Upper lobe of right lung (tissue), 1 donor: ENCODE results near the gene ERGIC1. TPM values are rescaled to one million over a fixed set of nuclear protein-coding genes. Genes with fewer than 3 reads are reported as not detected.

Experiments
- ATAC-seq: fragments of 200-7000 bp; cut with Tn5 transposase; one replicate; pipeline ENCODE4 v1.9.1; 2020; ENCODE audit warnings: mild to moderate bottlenecking, moderate library complexity
- DNase-seq: peaks from one replicate; pipeline ENCODE4 v3.0.0-alpha.2; 2020
- H3K27ac ChIP-seq: fragments of 200-600 bp; one replicate; pipeline ENCODE4 v1.8.0; 2022
- H3K27me3 ChIP-seq: fragments of 200-600 bp; one replicate; pipeline ENCODE4 v1.8.0; 2022; ENCODE audit warnings: mild to moderate bottlenecking
- H3K36me3 ChIP-seq: fragments of 200-600 bp; one replicate; pipeline ENCODE4 v1.8.0; 2022
- H3K4me1 ChIP-seq: fragments of 200-600 bp; one replicate; pipeline ENCODE4 v1.8.0; 2022
- H3K4me3 ChIP-seq: fragments of 200-600 bp; one replicate; pipeline ENCODE4 v1.8.0; 2022; ENCODE audit warnings: mild to moderate bottlenecking
- H3K9me3 ChIP-seq: fragments of 200-600 bp; one replicate; pipeline ENCODE4 v1.8.0; 2022
- intact Hi-C: fragments of 100-400 bp; cut with DNase I; formaldehyde crosslinking; loops from one replicate; pipeline ENCODE4 v1.11.0; 2022
- total RNA-seq: library from RNA; stranded (reverse); fragmentation: NEBNext Ultra II Directional; extraction: Animal tissue kit (Norgen Biotek cat#: 25700); gene quantifications from one replicate; pipeline ENCODE4 v1.2.1, GENCODE V29; 2021
- TF ChIP-seq, protein P1 (sequence below): fragments of 200-600 bp; IDR thresholded peaks from one replicate; pipeline ENCODE4 v1.8.0; 2022; ENCODE audit warnings: antibody characterized with exemption
- donor health status: DM: no; HTN: yes; CAD: no; lungs with severe emphysema.

Gene ERGIC1
- total RNA-seq, 1 donor from 2014 or later: 186 TPM

DNA sequence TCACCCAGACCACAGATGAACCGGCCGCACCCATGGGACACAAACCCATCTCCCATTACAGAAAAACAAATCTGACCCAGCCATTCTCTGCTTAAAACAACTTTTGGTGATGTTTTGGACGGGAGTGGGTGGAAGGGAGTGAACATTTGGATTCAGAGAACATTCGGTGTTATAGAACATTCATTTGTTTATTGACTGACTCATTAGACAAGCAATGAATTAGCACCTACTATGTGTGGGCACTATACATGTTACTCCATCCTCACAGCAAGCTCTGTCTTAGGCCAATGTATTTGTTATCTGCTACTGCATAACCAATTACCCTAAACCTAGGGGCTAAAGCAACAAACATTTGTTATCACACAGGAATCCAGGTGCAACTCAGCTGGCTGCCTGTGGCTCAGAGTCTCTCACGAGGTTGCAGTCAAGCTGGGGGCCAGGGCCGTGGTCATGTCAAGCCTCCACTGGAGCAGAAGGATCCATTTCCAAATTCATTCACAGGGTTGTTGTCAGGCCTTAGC, 5.1 kb upstream of the ERGIC1 start:
- TF ChIP-seq, protein P1, sequence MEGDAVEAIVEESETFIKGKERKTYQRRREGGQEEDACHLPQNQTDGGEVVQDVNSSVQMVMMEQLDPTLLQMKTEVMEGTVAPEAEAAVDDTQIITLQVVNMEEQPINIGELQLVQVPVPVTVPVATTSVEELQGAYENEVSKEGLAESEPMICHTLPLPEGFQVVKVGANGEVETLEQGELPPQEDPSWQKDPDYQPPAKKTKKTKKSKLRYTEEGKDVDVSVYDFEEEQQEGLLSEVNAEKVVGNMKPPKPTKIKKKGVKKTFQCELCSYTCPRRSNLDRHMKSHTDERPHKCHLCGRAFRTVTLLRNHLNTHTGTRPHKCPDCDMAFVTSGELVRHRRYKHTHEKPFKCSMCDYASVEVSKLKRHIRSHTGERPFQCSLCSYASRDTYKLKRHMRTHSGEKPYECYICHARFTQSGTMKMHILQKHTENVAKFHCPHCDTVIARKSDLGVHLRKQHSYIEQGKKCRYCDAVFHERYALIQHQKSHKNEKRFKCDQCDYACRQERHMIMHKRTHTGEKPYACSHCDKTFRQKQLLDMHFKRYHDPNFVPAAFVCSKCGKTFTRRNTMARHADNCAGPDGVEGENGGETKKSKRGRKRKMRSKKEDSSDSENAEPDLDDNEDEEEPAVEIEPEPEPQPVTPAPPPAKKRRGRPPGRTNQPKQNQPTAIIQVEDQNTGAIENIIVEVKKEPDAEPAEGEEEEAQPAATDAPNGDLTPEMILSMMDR: no peak
- H3K36me3 ChIP-seq: no peaks in the 10 kb centered on the region
- DNase-seq: no peak
- no peak for ATAC-seq
- H3K27ac ChIP-seq: no peak overlapping the region
- no peaks in the 10 kb centered on the region for H3K9me3 ChIP-seq
- no peaks in the 10 kb centered on the region for H3K27me3 ChIP-seq
- no peak overlapping the region for H3K4me3 ChIP-seq
- intact Hi-C loops: no loop called here
- no peaks in the 10 kb centered on the region for H3K4me1 ChIP-seq

DNA sequence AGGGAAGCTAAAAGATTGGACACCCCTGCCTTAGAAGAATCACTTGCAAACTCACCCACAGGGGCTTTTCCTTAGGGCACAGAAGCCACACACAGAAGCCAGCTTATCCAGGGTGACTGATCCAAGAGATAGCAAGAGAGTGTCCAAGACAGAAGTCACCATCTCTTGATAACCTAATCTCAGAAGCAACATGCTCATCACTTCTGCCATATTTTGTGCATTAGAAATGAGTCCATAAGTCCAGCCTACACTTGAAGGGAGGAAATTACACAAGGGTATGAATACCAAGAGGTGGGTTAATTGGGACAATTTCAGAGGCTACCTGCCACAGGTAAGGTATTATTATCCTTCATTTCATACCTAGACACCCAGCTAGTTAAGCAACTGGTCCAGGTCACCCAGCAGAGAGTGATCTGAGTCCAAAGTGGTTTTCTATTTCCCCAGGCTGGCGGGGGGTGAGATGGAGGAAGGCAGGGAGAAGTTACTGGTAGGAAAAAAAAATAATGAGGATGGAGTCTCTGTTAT, 3.7 kb upstream of the ERGIC1 start:
- no peaks in the 10 kb centered on the region for H3K27me3 ChIP-seq
- peaks cover 3% of the 10 kb centered on the region for H3K4me1 ChIP-seq
- H3K9me3 ChIP-seq: no peaks in the 10 kb centered on the region
- no peak overlapping the region for H3K27ac ChIP-seq
- H3K4me3 ChIP-seq: no peak overlapping the region
- intact Hi-C loops: no loop called here
- H3K36me3 ChIP-seq: no peaks in the 10 kb centered on the region
- ATAC-seq (no peak), DNase-seq (no peak)
- TF ChIP-seq, protein P1: no peak

DNA sequence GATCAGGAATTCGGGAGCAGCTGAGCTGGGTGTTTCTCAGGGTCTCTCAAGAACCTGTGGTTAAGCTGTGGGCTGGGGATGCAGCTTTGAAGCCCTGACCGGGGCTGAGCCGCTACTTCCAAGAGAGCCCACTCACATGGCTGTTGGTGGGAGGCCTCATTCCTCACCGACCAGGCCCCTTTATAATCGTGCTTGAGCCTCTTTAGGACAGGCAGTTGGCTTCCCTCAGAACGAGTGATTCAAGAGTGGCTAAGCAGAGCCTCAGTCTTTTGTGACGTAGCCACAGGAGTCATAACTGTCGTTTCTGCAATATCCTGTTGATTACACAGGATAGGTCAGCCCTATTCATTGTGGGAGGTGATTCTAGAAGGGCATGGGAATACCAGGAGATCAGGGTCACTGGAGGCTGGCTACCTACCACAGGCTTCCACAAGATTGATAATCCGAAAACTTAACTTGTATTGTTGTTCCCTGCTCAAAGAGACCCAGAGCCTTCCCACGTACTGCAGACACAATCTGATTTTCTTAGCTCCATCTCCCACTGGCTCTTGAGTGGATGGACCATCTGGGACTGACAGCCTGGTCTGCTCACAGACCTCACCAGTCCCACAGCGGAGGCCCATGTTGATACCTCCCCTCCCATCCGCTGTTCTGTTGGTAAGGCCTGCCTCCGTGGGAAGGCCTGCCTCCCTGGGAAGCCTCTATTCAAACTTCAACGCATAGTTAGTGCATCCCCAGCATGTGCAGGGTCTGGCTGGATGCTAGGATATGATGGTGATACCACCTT, 3.0 kb upstream of the ERGIC1 start:
- ATAC-seq (no peak), DNase-seq (no peak)
- H3K4me3 ChIP-seq: no peak overlapping the region
- H3K27me3 ChIP-seq: no peaks in the 10 kb centered on the region
- no peaks in the 10 kb centered on the region for H3K9me3 ChIP-seq
- H3K4me1 ChIP-seq: peaks cover 9% of the 10 kb centered on the region
- TF ChIP-seq, protein P1: no peak
- H3K27ac ChIP-seq: no peak overlapping the region
- H3K36me3 ChIP-seq: no peaks in the 10 kb centered on the region
- intact Hi-C loops: no loop called here

DNA sequence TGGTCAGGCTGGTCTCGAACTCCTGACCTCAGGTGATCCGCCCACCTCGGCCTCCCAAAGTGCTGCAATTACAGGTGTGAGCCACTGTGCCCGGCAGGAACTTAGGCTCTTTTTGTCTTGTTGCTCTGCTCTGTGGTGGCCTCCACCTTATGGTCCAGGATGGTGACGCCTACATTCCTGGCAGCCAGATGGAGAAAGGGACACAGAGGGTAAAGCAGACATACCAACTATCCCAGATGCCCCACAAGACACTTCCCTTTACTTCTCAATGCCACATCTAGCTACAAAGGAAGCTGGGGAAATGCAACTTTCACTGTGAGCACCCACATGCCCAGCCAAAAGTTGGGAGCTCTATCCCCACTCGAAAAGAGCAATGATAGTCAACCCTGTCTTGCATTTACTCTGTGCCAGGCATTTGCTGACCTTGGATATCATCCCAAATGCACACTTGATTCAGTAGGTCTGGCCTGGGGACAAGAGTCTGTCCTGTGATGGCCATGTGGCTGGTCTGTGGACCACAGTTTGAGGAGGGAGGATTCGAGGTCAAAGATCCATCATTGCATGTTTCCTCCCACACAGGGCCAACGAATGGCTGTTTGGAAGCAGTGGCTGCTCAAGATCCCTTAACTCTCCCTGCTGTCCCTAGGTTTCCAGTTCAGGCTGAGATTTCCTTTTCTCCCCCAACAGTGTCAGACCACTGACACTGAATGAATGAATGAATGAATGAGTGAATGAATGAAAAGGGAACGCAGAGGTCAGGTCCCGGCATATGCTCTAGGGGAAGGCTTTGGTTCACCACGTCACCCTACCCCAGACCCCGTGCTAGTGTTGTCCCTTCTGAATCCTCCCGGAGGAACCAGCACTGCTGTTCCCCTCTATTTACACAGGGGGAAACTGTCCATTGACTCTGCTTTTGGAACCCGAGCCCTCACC, 1.4 kb upstream of the ERGIC1 start:
- no peaks in the 10 kb centered on the region for H3K27me3 ChIP-seq
- H3K9me3 ChIP-seq: no peaks in the 10 kb centered on the region
- DNase-seq: no peak
- peak; percentile 19 for ATAC-seq
- H3K4me3 ChIP-seq: no peak overlapping the region
- TF ChIP-seq, protein P1: no peak
- intact Hi-C loops: no loop called here
- H3K27ac ChIP-seq: peak overlapping the region; percentile 92
- no peaks in the 10 kb centered on the region for H3K36me3 ChIP-seq
- H3K4me1 ChIP-seq: peaks cover 25% of the 10 kb centered on the region

DNA sequence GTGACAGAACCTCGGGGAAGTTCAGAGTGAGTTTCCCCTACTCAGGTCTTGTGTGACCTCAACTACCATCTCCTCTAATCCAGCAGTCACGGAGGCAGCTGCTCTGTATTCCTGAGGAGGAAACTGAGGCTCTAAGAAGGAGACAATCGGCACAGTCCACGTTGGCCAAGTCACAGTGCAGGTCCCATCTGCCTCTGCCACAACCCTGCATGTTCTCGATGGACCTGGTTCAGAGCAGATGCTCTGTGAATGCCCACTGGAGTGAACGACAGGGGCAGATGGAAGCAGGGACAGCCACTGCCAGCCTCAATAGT, 722 bp upstream of the ERGIC1 start:
- TF ChIP-seq, protein P1: no peak
- peak overlapping the region; percentile 96 for H3K4me3 ChIP-seq
- H3K9me3 ChIP-seq: no peaks in the 10 kb centered on the region
- peaks cover 32% of the 10 kb centered on the region for H3K4me1 ChIP-seq
- no peaks in the 10 kb centered on the region for H3K36me3 ChIP-seq
- DNase-seq: no peak
- intact Hi-C loops: no loop called here
- H3K27ac ChIP-seq: peak overlapping the region; percentile 92
- no peak for ATAC-seq
- H3K27me3 ChIP-seq: no peaks in the 10 kb centered on the region
